GM23248 (cell line): ENCODE data around the gene AIP. TPM values are rescaled to one million over a fixed set of nuclear protein-coding genes. Genes with fewer than 3 reads are reported as not detected.

Source experiments
- DNase-seq: peaks from one replicate; pipeline ENCODE4 v3.0.0-alpha.2; 2015
- H2AFZ ChIP-seq: fragments of 200-600 bp; sonication (generic); 2 replicates; pipeline ENCODE4 v1.6.1; 2016; ENCODE audit warnings: antibody characterized with exemption
- H3F3A ChIP-seq: fragments of 200-600 bp; sonication (generic); 2 replicates; pipeline ENCODE4 v1.6.1; 2016; ENCODE audit warnings: mild to moderate bottlenecking, antibody characterized with exemption, mixed run types; ENCODE audit not compliant: insufficient read depth
- H3K27ac ChIP-seq: fragments of 200-600 bp; sonication (generic); 2 replicates; pipeline ENCODE4 v1.5.1; 2016; ENCODE audit warnings: mild to moderate bottlenecking
- H3K27me3 ChIP-seq: fragments of 200-600 bp; sonication (generic); replicated peaks from 2 replicates; pipeline ENCODE4 v1.6.1; 2016; ENCODE audit warnings: mild to moderate bottlenecking; ENCODE audit not compliant: insufficient read depth
- H3K36me3 ChIP-seq: fragments of 200-600 bp; sonication (generic); 2 replicates; pipeline ENCODE4 v1.6.1; 2016; ENCODE audit warnings: low read depth, mild to moderate bottlenecking
- H3K4me1 ChIP-seq: fragments of 200-600 bp; sonication (generic); 2 replicates; pipeline ENCODE4 v1.6.1; 2016; ENCODE audit warnings: mild to moderate bottlenecking; ENCODE audit not compliant: insufficient read depth
- H3K4me2 ChIP-seq: fragments of 200-600 bp; sonication (generic); one replicate; pipeline ENCODE4 v1.6.1; 2016; ENCODE audit warnings: mild to moderate bottlenecking; ENCODE audit not compliant: unreplicated experiment
- H3K4me3 ChIP-seq: fragments of 200-600 bp; sonication (generic); 2 replicates; pipeline ENCODE4 v1.5.1; 2016; ENCODE audit warnings: mild to moderate bottlenecking
- H3K79me2 ChIP-seq: fragments of 200-600 bp; sonication (generic); 2 replicates; pipeline ENCODE4 v1.6.1; 2016; ENCODE audit warnings: mild to moderate bottlenecking; ENCODE audit not compliant: insufficient read depth
- H3K9ac ChIP-seq: fragments of 200-600 bp; sonication (generic); 2 replicates; pipeline ENCODE4 v1.6.1; 2016; ENCODE audit warnings: mild to moderate bottlenecking
- H3K9me2 ChIP-seq: fragments of 200-600 bp; sonication (generic); 2 replicates; pipeline ENCODE4 v1.6.1; 2016; ENCODE audit warnings: mixed run types, mild to moderate bottlenecking, moderate library complexity; ENCODE audit not compliant: insufficient read depth
- H3K9me3 ChIP-seq: fragments of 200-600 bp; sonication (generic); one replicate; pipeline ENCODE4 v1.6.1; 2017; ENCODE audit warnings: low read depth
- H4K20me1 ChIP-seq: fragments of 200-600 bp; sonication (generic); 2 replicates; pipeline ENCODE4 v1.6.0; 2016; ENCODE audit not compliant: insufficient read depth
- EZH2 ChIP-seq: fragments of 200-600 bp; sonication (generic); IDR thresholded peaks from 2 replicates; pipeline ENCODE4 v1.6.1; 2018; ENCODE audit warnings: antibody characterized with exemption, mild to moderate bottlenecking; ENCODE audit not compliant: insufficient read depth, poor library complexity, severe bottlenecking
- EZH2phosphoT487 ChIP-seq: fragments of 200-600 bp; sonication (generic); IDR thresholded peaks from 2 replicates; pipeline ENCODE4 v1.6.1; 2018; ENCODE audit warnings: antibody characterized with exemption, moderate library complexity, mild to moderate bottlenecking, low read depth; ENCODE audit not compliant: insufficient read depth
- WGBS, 2 experiments: methylation state at CpG; one replicate each; pipeline ENCODE4 v1.1.6; 2015 to 2017; ENCODE audit warnings: low lambda C conversion rate in 2 of 2, low coverage in 1 of 2; ENCODE audit errors: missing lambda C conversion rate in 2 of 2; 5-methylcytosine and 5-hydroxymethylcytosine counted together
- in situ Hi-C: fragments of 300-500 bp; cut with MboI; formaldehyde crosslinking; loops from 2 replicates; pipeline ENCODE4 v1.15.0; 2020
- polyA plus RNA-seq: library from polyadenylated mRNA; unstranded; fragments of >200 nt; fragmentation: Nextera tagmentation; extraction: Ambion mirVana; gene quantifications from 2 replicates; pipeline ENCODE4 v1.2.1, GENCODE V29; 2016
- total RNA-seq: library from RNA; depleted of rRNA; stranded (reverse); fragments of >200 nt; shearing (Covaris generic); gene quantifications from 2 replicates; pipeline ENCODE4 v1.2.3, GENCODE V29; 2014

The AIP gene
- total and polyA plus RNA-seq, 2 experiments from 2014 or later, result 56.1 to 58.5 TPM

GRCh38 chr11:67466962-67467771 is 15.7 kb upstream of the AIP start:
- in situ Hi-C loops, result no loop called here
- peak overlapping the region; percentile 89; the same call in 1 of the 2 replicates for H3K4me3 ChIP-seq
- H3K9ac ChIP-seq, result peak overlapping the region; percentile 94; the same call in 1 of the 2 replicates
- H3K9me2 ChIP-seq, result no peaks in the 10 kb centered on the region
- no peaks in the 10 kb centered on the region for H3F3A ChIP-seq
- H3K27me3 ChIP-seq, result no peaks in the 10 kb centered on the region
- H3K27ac ChIP-seq, result no peak overlapping the region
- no peak overlapping the region for H3K4me2 ChIP-seq
- H3K36me3 ChIP-seq, result no peaks in the 10 kb centered on the region
- TF ChIP-seq EZH2 (no peak), EZH2phosphoT487 (no peak)
- H4K20me1 ChIP-seq, result no peaks in the 10 kb centered on the region
- peaks cover 23% of the 10 kb centered on the region; the same call in 1 of the 2 replicates for H3K79me2 ChIP-seq
- WGBS, 2 experiments, result 75 to 83% methylated on average over 7 to 11 of the region's 11 CpGs
- H2AFZ ChIP-seq, result no peak overlapping the region
- peaks cover 4% of the 10 kb centered on the region; the same call in 1 of the 2 replicates for H3K4me1 ChIP-seq
- H3K9me3 ChIP-seq, result no peaks in the 10 kb centered on the region
- no peak for DNase-seq

- Histone ChIP-seq H3K36me3 (no peaks in the 10 kb centered on the region), H3K79me2 (peaks cover 23% of the 10 kb centered on the region; the same call in 1 of the 2 replicates), H3K27me3 (no peaks in the 10 kb centered on the region), H3K9me3 (no peaks in the 10 kb centered on the region), H3K9me2 (no peaks in the 10 kb centered on the region), H3F3A (no peaks in the 10 kb centered on the region), H3K9ac (peak overlapping the region; percentile 94), H2AFZ (peak overlapping the region; percentile 77; the same call in 1 of the 2 replicates), H3K4me3 (peak overlapping the region; percentile 89), H3K4me2 (peak overlapping the region; percentile 86), H3K27ac (peak overlapping the region; percentile 81), H3K4me1 (peaks cover 4% of the 10 kb centered on the region; the same call in 1 of the 2 replicates), H4K20me1 (no peaks in the 10 kb centered on the region)
- in situ Hi-C loops, result no loop called here
- WGBS, 2 experiments, result 24 to 37% methylated on average over 4 to 5 of the region's 5 CpGs
- DNase-seq, result peak; percentile 36
- TF ChIP-seq EZH2phosphoT487, result no peak
- no peak for TF ChIP-seq EZH2
Observed at GRCh38 chr11:67468056-67468455, 14.8 kb upstream of the AIP start.

DNA sequence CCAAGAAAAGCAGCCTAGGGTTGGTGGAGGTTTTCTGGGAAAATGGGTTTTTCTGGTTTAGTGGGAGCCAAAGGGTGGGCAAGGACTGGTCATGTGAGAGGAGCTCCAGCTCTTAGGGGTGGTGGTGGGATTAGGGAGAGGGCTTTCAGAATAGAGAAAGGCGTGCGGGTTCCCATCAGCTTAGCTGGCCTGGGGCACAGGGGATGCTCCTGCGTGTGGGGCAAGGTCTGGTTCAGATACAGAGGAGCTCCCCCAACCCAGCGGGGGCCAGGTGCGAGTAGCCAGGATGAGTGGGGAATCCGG is 14.4 kb upstream of the AIP start:
- Histone ChIP-seq H2AFZ (peak overlapping the region; percentile 77), H3K27ac (peak overlapping the region; percentile 81), H3K4me3 (peak overlapping the region; percentile 89), H3K27me3 (no peaks in the 10 kb centered on the region), H3F3A (no peaks in the 10 kb centered on the region), H3K4me2 (peak overlapping the region; percentile 86), H3K36me3 (no peaks in the 10 kb centered on the region), H3K9me3 (no peaks in the 10 kb centered on the region), H3K79me2 (peaks cover 23% of the 10 kb centered on the region; the same call in 1 of the 2 replicates), H3K9me2 (no peaks in the 10 kb centered on the region), H4K20me1 (no peaks in the 10 kb centered on the region), H3K4me1 (peaks cover 4% of the 10 kb centered on the region; the same call in 1 of the 2 replicates), H3K9ac (peak overlapping the region; percentile 94)
- TF ChIP-seq EZH2, result no peak
- no peak for TF ChIP-seq EZH2phosphoT487
- in situ Hi-C loops, result no loop called here
- WGBS, 2 experiments, result 3 to 10% methylated on average over 6 of the region's 6 CpGs
- no peak for DNase-seq

GRCh38 chr11:67468759-67469507 is 13.9 kb upstream of the AIP start, which contains the start of gene TMEM134:
Gene TMEM134, minus strand, starts transcription at chr11:67469251. Its CDS starts 59 bp downstream, at chr11:67469192.
- Histone ChIP-seq H3F3A (no peaks in the 10 kb centered on the region), H3K27me3 (no peaks in the 10 kb centered on the region), H3K4me1 (peaks cover 4% of the 10 kb centered on the region; the same call in 1 of the 2 replicates), H3K4me3 (peak within 1 kb of the TSS; percentile 89), H3K79me2 (peaks cover 23% of the 10 kb centered on the region; the same call in 1 of the 2 replicates), H3K9me2 (no peaks in the 10 kb centered on the region), H2AFZ (peak within 1 kb of the TSS; percentile 95), H3K36me3 (no peaks in the 10 kb centered on the region), H4K20me1 (no peaks in the 10 kb centered on the region), H3K9ac (peak within 1 kb of the TSS; percentile 94), H3K9me3 (no peaks in the 10 kb centered on the region), H3K27ac (peak within 1 kb of the TSS; percentile 81), H3K4me2 (peak within 1 kb of the TSS; percentile 86)
- DNase-seq, result peak; percentile 97
- in situ Hi-C loops, result no loop called here
- TF ChIP-seq EZH2phosphoT487, result no peak
- no peak for TF ChIP-seq EZH2
- WGBS, 2 experiments, result 0 to 3% methylated on average over 6 to 49 of the region's 76 CpGs
